ENCODE data around the gene ERCC6L.
A peak's percentile ranks its signal among the peaks of the same experiment; 100 is the strongest.
"Not testable (repeated sequence)": the region's sequence is repeated elsewhere in the genome, so short reads cannot be mapped to it uniquely, and the experiment has no call there.

Gene ERCC6L

DNA sequence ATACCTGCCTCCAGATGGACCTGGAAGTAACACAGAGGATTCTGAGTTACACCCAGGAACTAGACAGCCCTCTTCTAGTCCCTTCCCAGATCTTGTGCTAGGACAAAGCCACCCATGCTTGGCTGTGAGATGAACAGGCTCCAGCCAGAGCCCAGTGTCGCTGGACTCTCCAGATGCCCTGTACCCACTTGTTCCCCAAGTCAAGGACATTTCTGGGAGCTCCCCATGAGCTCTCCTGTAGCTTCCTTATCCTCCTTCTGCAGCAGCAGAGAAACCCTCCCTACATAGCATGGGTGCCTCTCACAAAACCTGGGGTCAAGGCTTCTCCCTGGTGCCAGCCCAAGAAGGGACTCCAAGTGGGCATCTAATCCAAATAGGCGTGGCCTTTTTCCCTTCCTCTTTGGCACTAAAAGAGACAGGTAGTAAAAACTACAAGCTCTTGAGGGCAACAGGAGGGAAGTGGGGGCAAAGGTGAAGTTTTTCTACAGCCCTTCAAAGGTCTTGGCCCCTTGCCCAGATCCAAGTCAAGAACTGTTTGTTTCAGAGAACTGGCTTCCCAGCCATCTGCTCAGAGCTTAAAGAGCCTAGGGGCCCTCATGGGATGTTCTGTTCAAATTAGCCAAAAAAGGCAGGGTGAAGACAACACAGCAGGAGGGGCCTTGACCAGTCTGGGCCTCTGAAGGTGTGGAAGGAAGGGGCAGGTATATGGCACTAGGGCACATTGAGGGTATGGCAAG is 8.5 kb upstream of the ERCC6L start:
- DNase-seq = no peak

DNA sequence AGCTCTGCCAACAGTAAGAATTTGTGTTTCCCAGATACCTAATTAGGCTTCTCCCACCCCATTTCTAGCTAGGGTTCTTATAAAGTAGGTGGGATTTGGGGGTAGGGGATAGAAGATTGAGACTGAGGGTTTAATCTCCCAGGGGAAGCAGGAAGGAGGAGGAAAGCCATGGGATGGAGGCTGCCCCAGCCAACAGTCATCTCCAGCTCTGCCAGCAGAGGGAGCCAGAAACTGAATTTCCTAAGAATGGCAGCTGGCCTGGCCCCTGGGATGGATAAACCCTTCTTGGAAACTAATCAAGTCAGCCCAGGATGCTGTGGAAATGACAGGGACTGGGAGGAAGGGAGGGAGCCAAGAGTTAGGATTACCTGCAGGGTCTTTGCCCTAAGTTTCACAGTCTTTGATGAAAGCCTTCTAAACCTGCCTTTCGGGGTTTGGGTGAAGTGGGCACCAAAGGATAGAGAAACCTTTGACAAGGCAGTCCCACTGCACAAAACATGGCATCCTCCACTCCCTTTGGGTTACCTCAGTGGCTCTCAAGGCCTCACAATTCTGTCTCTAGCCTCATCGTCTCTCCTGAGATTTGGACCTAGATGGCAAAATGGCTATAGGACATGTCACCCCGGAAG is 6.7 kb upstream of the ERCC6L start:
- DNase-seq = peak; percentile 68

GRCh38 chrX:72243472-72243871 is 4.6 kb upstream of the ERCC6L start:
- peak; percentile 62 for DNase-seq

GRCh38 chrX:72240976-72241375 is 2.1 kb upstream of the ERCC6L start:
- DNase-seq = no peak

GRCh38 chrX:72238183-72238582 is 644 bp downstream of the ERCC6L start:
- no peak for DNase-seq

- no peak for DNase-seq
Observed at GRCh38 chrX:72236841-72237240, 2.0 kb downstream of the ERCC6L start.

DNA sequence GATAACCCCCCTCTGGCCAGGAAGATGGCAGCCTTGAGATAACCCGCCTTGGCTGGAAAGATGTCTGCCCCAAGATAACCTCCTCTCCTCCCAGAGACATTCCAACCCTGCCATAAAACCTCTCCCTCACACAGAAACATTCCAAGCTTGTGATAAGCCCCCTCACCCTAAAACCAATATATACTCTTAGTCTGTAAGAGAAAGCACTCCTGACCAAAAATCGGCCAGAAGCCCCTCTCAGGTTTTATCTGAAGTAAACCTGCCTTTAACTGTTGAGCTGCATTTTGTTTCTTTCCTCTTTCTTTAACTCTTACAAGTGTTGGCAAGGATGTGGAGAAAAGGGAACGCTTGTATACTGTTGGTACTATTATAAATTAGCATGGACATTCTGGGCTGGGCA is 8.5 kb downstream of the ERCC6L start:
- no peak for DNase-seq

DNA sequence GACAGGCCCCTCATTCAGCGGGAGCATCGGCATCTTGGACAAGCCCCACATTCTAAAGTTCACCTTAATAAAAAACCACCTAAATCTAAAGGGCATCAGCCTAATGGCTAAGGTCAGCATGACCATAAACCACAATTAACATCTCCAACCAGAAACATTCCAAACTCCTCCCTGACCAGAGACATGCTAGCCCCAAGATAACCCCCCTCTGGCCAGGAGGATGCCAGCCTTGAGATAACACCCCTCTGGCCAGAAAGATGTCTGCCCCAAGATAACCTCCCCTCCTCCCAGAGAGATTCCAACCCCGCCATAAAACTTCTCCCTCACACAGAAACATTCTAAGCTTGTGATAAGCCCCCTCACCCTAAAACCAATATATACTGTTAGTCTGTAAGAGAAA is 18.5 kb downstream of the ERCC6L start:
- DNase-seq = not testable (repeated sequence)

DNA sequence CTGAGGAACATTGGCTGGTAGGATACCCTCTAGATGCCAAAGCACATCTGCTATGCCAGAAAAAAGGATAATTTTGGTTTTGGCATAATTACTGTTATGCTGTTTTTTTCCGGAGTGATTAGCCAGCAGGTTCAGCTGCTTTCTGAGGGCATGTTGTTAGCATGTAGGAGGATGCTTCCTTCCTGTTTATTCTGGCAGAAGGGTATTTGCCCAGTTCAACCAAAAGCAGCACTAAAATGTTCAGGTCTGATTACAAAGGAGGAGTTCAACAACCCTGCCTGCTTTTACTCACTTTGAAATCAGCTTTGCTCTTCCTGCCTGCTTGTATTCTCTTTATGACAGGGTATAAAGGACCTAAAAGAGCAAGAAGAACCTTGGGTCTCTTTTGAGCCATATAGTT is 21.9 kb downstream of the ERCC6L start:
- no peak for DNase-seq

DNA sequence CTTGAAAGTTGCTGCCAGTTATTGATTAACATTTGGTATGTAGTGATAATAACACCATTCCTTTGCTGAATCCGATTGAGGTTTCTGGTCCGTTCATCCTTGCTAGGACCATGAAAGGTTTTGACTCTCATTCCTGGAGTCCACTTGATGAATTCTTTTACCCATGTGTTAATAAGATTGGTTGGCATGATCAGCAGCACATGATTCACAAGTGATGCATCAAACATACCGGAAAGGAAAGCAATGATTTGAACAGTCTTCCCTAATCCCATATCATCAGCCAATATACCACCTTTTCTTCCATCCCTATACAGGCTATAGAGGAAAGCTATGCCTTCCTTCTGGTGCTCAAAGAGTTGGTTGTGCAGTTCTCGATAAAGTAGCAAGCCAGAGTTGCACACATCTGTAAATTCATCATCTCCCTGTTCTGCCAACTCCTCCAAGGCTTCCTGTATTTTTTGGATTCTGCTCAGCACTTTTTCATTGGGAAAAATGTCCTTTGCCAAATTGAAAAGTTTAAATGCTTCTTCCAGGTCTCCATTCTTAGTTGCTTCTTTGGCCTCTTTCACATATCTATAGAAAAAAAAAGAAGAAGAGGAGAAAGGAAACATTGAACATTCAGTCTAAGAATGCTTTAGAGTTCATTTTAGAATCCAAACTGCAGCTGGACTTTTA is 30.6 kb downstream of the ERCC6L start:
- no peak for DNase-seq

DNA sequence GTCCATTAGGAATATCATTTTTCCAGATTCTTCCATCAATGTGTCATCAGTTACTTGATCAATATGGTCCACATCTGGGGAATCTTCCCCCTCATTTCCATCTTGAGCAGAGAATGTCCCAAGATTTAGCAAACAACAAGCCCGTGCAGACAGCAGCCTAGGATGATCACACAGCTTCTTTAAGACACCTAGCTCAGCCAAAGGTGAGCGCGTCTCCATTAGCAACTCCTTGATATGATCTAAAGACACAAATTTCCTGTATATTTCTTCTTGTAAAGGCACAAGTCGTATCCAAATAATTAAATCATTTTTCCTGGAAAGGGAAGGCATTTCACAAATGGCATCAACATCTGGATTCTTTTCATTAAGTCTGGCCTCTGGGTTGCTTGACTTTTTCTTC is 31.5 kb downstream of the ERCC6L start:
- no peak for DNase-seq

- DNase-seq = no peak
Observed at GRCh38 chrX:72205706-72206105, 33.1 kb downstream of the ERCC6L start.

DNA sequence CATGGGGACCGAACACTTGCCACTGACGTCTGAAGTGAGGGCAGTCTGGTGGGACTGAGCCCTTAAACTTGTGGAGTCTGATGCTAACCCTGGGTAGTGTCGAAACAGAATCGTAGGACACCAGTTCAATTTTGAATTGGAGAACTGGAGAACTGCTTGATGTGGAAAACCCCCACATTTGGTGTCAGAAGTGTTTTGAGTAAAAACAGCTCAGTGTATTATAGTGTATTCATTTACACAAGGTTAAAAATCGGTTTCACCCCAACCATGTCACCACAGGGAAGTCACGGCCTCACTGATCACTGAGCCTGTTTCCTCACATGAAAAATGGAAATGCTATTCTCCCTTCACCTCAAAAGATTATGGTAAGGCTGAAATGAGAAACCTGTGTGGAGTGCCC is 35.4 kb downstream of the ERCC6L start:
- DNase-seq = no peak

- DNase-seq = no peak
Observed at GRCh38 chrX:72202792-72203401, 35.9 kb downstream of the ERCC6L start.

- DNase-seq = no peak
Observed at GRCh38 chrX:72201836-72202536, 36.8 kb downstream of the ERCC6L start.

DNA sequence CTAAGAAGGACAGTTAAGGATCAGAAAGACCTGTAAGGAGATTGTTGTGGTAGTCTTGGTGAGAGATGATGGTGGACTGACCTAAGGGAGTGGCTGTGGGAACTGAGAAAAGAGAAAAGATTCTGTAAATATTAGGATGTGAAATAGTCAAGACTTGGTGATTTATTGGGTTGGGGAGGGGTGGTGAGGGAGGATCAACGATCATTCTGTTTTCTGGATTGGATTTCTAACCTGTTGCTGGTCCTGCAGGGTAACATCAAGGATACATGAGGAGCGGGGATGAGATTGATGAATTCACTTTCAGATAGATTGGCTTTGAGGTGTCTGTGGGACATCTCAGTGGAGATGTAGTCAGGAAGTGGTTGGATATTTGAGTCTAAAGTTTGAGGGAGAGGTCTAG is 55.9 kb downstream of the ERCC6L start:
- DNase-seq = no peak

DNA sequence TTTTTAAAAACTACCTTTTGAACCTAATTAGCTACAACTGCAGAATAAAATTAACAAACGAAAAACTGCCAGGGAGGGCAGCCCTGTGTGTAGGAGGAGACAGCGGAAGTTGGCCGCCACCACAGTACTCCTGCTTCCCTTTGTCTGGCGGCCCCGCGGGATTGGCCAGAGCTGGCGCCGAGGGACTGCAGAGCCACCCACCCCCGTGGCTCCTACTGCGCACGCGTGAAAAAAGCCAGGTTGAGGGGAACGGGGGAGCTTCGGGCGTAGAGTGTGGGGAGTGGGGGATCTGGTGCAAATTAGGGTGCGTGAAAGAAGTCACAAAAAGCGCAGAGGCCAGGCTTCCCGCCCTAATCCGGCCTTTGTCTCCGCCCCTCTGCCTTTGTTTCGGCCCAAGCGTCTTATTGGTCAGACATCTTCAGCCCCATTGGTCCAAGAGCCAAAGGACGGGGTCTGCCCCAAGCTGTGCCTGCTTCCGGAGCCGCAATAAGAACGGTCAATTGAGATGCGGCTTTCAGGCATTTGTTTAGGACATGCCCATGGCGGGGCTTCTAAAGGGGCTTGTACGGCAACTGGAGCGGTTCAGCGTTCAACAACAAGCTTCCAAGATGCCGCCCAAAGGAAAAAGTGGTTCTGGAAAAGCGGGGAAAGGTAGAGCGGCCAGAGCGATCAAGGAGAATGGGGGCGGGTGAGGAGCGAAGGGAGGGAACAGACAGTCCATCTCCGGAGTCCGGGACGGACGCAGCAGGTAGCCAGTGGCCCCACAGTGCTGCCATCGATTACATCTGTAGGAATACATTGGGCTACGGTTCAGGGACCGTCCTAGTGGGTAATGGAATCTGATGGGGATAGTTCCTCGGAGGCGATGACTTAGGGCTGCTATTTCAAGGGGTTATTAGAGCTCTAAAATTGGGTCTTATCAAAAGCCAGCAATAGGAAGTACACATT is 57.4 kb downstream of the ERCC6L start, which contains the start of gene PIN4:
TSS of gene PIN4 (plus strand) at position 580 of the 948 bp plus-strand sequence. CDS start at position 609, 29 bp downstream.
- DNase-seq = peak; percentile 97

DNA sequence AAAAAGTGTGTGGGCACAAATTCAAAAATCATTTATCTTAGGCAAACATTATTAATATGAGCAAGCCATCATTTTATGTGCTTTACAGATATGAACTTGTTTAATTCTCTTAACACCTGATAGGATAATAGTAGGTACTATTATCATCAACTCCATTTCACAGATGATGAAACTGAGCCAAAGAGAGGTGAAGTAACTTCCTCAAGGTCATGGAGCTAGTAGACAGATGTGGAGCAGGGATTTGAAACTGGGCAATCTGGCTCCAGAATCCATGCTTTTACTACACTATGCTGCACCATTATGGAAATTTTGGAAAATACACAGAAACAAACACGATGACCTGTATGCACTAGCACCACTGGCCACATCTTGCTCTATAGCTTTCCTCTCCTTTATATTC is 58.3 kb downstream of the ERCC6L start:
- DNase-seq = no peak

GRCh38 chrX:72176981-72177380 is 61.8 kb downstream of the ERCC6L start:
- DNase-seq = no peak

GRCh38 chrX:72176289-72176688 is 62.5 kb downstream of the ERCC6L start:
- DNase-seq = not testable (repeated sequence)

GRCh38 chrX:72169008-72169728 is 69.7 kb downstream of the ERCC6L start:
- DNase-seq = peak; percentile 90

Data from OCI-M1 (cell line).